Left hindlimb (tissue), 1 donor: ENCODE data around the gene BRS3.
"Not testable (repeated sequence)": the region's sequence is repeated elsewhere in the genome, so short reads cannot be mapped to it uniquely, and the experiment has no call there.

Experiments used
- DNase-seq: peaks from one replicate; pipeline ENCODE4 v3.0.0-alpha.2; 2018

BRS3 gene

GRCh38 chrX:136487647-136488046 lies at the start of gene BRS3:
TSS of gene BRS3 (plus strand) at chrX:136487947. CDS start at chrX:136488115, 168 bp downstream.
- DNase-seq = no peak

GRCh38 chrX:136438192-136438591 lies 49.6 kb upstream of the BRS3 start:
- DNase-seq = no peak

GRCh38 chrX:136445674-136446073 lies 42.1 kb upstream of the BRS3 start:
- DNase-seq = not testable (repeated sequence)

GRCh38 chrX:136446208-136446607 lies 41.5 kb upstream of the BRS3 start:
- DNase-seq = no peak

GRCh38 chrX:136447308-136447707 lies 40.4 kb upstream of the BRS3 start:
- DNase-seq = no peak

GRCh38 chrX:136447968-136448367 lies 39.8 kb upstream of the BRS3 start:
- DNase-seq = no peak

GRCh38 chrX:136450050-136450830 lies 37.5 kb upstream of the BRS3 start:
- no peak for DNase-seq

- DNase-seq = no peak
These were observed 35.1 kb upstream of the BRS3 start for GRCh38 chrX:136452614-136453013.

GRCh38 chrX:136453114-136453513 lies 34.6 kb upstream of the BRS3 start:
- DNase-seq = no peak

- DNase-seq = no peak
These were observed 34.0 kb upstream of the BRS3 start for GRCh38 chrX:136453771-136454170.

GRCh38 chrX:136456133-136456532 lies 31.6 kb upstream of the BRS3 start:
- no peak for DNase-seq

- DNase-seq = no peak
These were observed 30.3 kb upstream of the BRS3 start for GRCh38 chrX:136457303-136457917.

- DNase-seq = no peak
These were observed 23.2 kb upstream of the BRS3 start for GRCh38 chrX:136464589-136464988.

- DNase-seq = no peak
These were observed 20.4 kb upstream of the BRS3 start for GRCh38 chrX:136467303-136467702.

- DNase-seq = no peak
These were observed 19.2 kb upstream of the BRS3 start for GRCh38 chrX:136468391-136469103.

- DNase-seq = no peak
These were observed 14.1 kb upstream of the BRS3 start for GRCh38 chrX:136473663-136474062.

GRCh38 chrX:136475236-136475635 lies 12.5 kb upstream of the BRS3 start:
- no peak for DNase-seq

- no peak for DNase-seq
These were observed 11.2 kb upstream of the BRS3 start for GRCh38 chrX:136476501-136476900.

- DNase-seq = no peak
These were observed 10.7 kb upstream of the BRS3 start for GRCh38 chrX:136477026-136477425.

GRCh38 chrX:136480383-136480782 lies 7.4 kb upstream of the BRS3 start:
- no peak for DNase-seq

GRCh38 chrX:136488706-136489105 lies 959 bp downstream of the BRS3 start:
- no peak for DNase-seq

- DNase-seq = no peak
These were observed 4.1 kb downstream of the BRS3 start for GRCh38 chrX:136491832-136492231.

GRCh38 chrX:136493011-136493410 lies 5.3 kb downstream of the BRS3 start:
- DNase-seq = no peak

GRCh38 chrX:136495043-136495442 lies 7.3 kb downstream of the BRS3 start:
- DNase-seq = no peak
